Measurements from ENCODE around the gene PLA2G2D.

Gene PLA2G2D

DNA sequence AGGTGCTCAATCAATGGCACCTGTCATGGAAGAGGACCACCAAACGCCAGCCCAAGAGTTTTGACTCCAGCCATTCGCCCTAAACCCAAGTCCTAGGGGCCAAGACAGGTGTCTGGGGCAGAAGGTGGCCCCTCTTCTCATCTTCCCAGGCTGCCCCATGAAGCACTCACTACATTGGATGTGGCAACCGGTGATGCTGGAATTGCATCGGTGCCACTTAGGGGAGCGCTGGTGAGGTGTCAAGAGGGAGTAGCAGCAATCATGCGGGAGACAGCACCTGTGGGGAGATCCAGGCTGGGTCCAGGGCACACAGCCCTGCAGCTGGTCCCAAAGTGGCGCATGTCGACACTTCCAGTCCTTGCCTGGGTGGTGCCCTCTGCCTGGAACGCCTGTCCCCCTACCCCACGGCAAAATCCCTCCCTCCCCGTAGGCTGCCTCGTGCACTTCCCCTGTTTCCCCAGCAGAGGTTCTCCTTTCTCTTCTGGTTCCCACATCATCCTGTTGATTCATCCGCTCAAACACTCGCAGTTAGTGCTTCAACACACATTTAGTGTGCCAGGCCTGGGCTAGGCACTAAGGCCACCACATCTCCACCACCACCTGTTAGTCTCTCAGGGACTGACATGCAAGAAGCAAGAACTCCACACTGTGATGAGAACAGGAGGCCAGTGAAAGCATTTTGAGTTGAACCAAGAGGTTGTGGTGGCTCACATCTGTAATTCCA lies 18.5 kb downstream of the PLA2G2D start:
- no peak for DNase-seq (ENCODE audit: low read depth)
- H3K4me3 ChIP-seq (ENCODE audit: low read depth, low read length) = no peak overlapping the region
- peak; percentile 86 for TF ChIP-seq CTCF (IDR thresholded peaks at IDR 0.05; ENCODE audit: low read depth, low read length, missing control alignments)

GRCh38 chr1:20099533-20099932 lies 19.8 kb downstream of the PLA2G2D start:
- no peak for TF ChIP-seq CTCF (IDR thresholded peaks at IDR 0.05; ENCODE audit: low read depth, low read length, missing control alignments)
- H3K4me3 ChIP-seq (ENCODE audit: low read depth, low read length) = no peak overlapping the region
- no peak for DNase-seq (ENCODE audit: low read depth)

DNA sequence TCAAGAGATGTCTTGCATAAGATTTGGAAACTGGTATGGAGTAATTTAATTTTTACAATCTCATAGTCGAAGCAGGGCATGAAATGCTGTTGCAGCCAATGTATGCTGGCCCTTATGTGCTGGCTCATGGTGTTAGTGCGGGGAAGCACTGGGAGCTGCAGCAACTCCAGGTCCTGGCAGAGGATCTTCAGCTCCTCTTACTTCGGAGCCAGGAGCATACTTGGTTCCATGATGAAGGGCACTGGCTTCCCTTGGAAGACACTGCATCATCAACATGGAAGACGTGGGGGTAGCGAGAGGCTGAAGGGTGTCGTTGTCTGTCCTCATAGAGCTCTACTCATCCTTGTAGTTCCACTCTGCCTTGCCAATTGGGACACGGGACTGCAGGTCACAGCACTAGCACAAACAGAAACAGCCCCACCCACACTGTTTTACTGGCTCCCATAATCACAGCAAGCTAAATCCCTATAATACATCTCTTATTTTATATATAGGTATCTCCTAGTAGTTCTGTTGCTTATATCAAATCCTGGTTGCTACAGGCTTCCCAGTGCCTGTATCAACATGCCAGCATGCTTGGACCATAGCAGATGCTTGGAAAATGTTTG lies 22.4 kb downstream of the PLA2G2D start:
- no peak for DNase-seq (ENCODE audit: low read depth)
- TF ChIP-seq CTCF (IDR thresholded peaks at IDR 0.05; ENCODE audit: low read depth, low read length, missing control alignments) = no peak
- H3K4me3 ChIP-seq (ENCODE audit: low read depth, low read length) = no peak overlapping the region

GRCh38 chr1:20095564-20096434 lies 23.5 kb downstream of the PLA2G2D start:
- DNase-seq (ENCODE audit: low read depth) = no peak
- no peak overlapping the region for H3K4me3 ChIP-seq (ENCODE audit: low read depth, low read length)
- TF ChIP-seq CTCF (IDR thresholded peaks at IDR 0.05; ENCODE audit: low read depth, low read length, missing control alignments) = no peak

GRCh38 chr1:20093940-20094391 lies 25.4 kb downstream of the PLA2G2D start:
- no peak for DNase-seq (ENCODE audit: low read depth)
- no peak for TF ChIP-seq CTCF (IDR thresholded peaks at IDR 0.05; ENCODE audit: low read depth, low read length, missing control alignments)
- H3K4me3 ChIP-seq (ENCODE audit: low read depth, low read length) = no peak overlapping the region

DNA sequence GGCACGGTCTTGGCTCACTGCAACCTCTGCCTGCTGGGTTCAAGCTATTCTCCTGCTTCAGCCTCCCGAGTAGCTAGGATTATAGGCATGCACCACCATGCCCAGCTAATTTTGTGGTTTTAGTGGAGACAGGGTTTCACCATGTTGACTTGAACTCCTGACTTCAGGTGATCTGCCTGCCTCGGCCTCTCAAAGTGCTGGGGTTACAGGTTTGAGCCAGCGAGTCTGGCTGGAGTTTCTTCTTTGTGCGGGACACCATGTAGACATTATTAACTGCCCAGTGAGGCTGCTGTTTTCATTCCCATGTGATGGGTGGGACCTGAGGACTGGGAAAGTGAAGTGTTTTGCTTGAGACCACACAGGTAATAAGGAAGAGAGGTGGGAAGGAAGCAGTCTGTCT lies 26.0 kb downstream of the PLA2G2D start:
- no peak for DNase-seq (ENCODE audit: low read depth)
- H3K4me3 ChIP-seq (ENCODE audit: low read depth, low read length) = no peak overlapping the region
- TF ChIP-seq CTCF (IDR thresholded peaks at IDR 0.05; ENCODE audit: low read depth, low read length, missing control alignments) = no peak

Data from GM12864 (cell line).